ENCODE data around the gene PLLP. TPM values are rescaled to one million over a fixed set of nuclear protein-coding genes. Genes with fewer than 3 reads are reported as not detected.

The PLLP gene
- total RNA-seq, 2 donors from 2014 or later = 28.6 to 52.5 TPM

DNA sequence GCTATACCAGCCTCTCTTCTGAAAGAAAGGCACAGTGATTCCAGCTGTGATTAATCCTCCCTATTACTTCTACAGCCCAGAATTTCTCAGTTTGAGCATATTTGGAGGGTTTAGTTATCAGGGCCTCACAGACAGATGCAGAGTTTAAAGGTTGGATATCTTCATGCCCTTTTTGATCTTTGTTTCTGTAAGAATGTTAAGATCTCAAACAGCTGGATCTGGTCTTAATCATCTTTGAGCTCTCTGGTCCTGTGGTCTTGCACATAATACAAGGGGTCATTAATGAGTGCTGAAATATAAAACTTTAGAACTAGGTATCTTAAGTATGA, 48.5 kb downstream of the PLLP start:
- no peaks in the 10 kb centered on the region for H3K27me3 ChIP-seq (replicated peaks; ENCODE audit: insufficient read depth)
- H3K4me1 ChIP-seq (replicated peaks) = peaks cover 4% of the 10 kb centered on the region
- H3K9me3 ChIP-seq = no peaks in the 10 kb centered on the region
- peaks cover 0 to 6% of the 10 kb centered on the region in 2 donors for H3K36me3 ChIP-seq
- DNase-seq (ENCODE audit: low spot score) = no peak
- no peak overlapping the region for H3K27ac ChIP-seq
- intact Hi-C loops (cut with DNase I) = no loop called here
- TF ChIP-seq POLR2AphosphoS5 (IDR thresholded peaks at IDR 0.05) (no peak), POLR2A (IDR thresholded peaks at IDR 0.05) (no peak)
- TF ChIP-seq, protein P1, sequence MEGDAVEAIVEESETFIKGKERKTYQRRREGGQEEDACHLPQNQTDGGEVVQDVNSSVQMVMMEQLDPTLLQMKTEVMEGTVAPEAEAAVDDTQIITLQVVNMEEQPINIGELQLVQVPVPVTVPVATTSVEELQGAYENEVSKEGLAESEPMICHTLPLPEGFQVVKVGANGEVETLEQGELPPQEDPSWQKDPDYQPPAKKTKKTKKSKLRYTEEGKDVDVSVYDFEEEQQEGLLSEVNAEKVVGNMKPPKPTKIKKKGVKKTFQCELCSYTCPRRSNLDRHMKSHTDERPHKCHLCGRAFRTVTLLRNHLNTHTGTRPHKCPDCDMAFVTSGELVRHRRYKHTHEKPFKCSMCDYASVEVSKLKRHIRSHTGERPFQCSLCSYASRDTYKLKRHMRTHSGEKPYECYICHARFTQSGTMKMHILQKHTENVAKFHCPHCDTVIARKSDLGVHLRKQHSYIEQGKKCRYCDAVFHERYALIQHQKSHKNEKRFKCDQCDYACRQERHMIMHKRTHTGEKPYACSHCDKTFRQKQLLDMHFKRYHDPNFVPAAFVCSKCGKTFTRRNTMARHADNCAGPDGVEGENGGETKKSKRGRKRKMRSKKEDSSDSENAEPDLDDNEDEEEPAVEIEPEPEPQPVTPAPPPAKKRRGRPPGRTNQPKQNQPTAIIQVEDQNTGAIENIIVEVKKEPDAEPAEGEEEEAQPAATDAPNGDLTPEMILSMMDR (IDR thresholded peaks at IDR 0.05) = no peak
- no peak overlapping the region for H3K4me3 ChIP-seq

DNA sequence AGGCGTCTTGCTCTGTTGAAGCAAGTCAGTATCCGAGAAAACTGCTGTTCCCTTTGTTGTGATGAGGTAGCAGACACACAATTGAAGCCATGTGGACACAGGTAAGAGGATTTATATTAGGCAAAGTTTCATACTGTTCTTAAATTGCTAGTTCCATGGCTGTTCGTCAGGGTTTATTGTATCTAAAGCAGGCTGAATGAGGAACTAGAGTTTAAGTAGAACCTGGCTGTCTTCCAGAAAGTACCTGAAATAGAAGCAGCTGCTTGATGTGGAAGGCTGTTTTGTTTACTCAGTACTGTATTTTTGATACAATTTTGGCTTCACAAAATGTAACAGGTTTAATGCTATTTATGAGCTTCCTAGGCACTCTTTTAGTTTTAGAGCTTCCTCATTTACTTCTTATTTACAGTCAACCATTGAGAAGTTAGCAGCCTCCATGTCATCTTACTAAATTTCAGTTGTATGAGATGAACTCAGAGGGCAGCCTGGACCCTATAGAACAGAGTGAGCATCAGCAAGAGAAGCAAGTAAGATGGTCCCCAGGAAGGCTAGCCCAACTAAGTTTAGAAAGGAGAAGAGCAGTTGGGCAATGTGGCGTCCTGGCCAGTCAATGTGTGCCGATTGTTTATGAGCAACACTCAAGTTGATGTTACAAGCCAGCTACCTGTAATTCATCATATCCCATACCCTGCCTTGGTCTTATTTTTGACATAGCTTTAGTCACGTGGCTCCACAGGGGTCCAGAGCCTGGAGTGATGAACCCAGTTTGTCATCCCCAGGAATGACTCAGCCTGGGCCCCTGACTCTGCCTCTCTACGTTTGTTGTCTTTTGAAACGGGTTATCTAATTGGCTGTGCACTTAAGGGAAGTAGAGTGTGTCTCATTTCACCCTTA, 49.1 kb downstream of the PLLP start:
- DNase-seq (ENCODE audit: low spot score) = no peak
- no peak overlapping the region for H3K27ac ChIP-seq
- peaks cover 0 to 6% of the 10 kb centered on the region in 2 donors for H3K36me3 ChIP-seq
- H3K27me3 ChIP-seq (replicated peaks; ENCODE audit: insufficient read depth) = no peaks in the 10 kb centered on the region
- H3K9me3 ChIP-seq = no peaks in the 10 kb centered on the region
- WGBS = 68% methylated on average over 8 of the region's 8 CpGs
- TF ChIP-seq POLR2A (IDR thresholded peaks at IDR 0.05) = no peak
- peak; percentile 42 for TF ChIP-seq POLR2AphosphoS5 (IDR thresholded peaks at IDR 0.05)
- TF ChIP-seq, protein P1 (IDR thresholded peaks at IDR 0.05) = no peak
- H3K4me3 ChIP-seq = no peak overlapping the region
- H3K4me1 ChIP-seq (replicated peaks) = peaks cover 4% of the 10 kb centered on the region
- intact Hi-C loops (cut with DNase I) = no loop called here

- Histone ChIP-seq H3K36me3 (peaks cover 0 to 6% of the 10 kb centered on the region in 2 donors), H3K4me3 (no peak overlapping the region), H3K9me3 (no peaks in the 10 kb centered on the region), H3K27me3 (replicated peaks; ENCODE audit: insufficient read depth) (no peaks in the 10 kb centered on the region), H3K4me1 (replicated peaks) (peaks cover 4% of the 10 kb centered on the region), H3K27ac (no peak overlapping the region)
- intact Hi-C loops (cut with DNase I) = no loop called here
- no peak for TF ChIP-seq POLR2A (IDR thresholded peaks at IDR 0.05)
- TF ChIP-seq, protein P1 (IDR thresholded peaks at IDR 0.05) = no peak
- TF ChIP-seq POLR2AphosphoS5 (IDR thresholded peaks at IDR 0.05) = no peak
- no peak for DNase-seq (ENCODE audit: low spot score)
Observed at GRCh38 chr16:57234707-57235092, 49.8 kb downstream of the PLLP start.

DNA sequence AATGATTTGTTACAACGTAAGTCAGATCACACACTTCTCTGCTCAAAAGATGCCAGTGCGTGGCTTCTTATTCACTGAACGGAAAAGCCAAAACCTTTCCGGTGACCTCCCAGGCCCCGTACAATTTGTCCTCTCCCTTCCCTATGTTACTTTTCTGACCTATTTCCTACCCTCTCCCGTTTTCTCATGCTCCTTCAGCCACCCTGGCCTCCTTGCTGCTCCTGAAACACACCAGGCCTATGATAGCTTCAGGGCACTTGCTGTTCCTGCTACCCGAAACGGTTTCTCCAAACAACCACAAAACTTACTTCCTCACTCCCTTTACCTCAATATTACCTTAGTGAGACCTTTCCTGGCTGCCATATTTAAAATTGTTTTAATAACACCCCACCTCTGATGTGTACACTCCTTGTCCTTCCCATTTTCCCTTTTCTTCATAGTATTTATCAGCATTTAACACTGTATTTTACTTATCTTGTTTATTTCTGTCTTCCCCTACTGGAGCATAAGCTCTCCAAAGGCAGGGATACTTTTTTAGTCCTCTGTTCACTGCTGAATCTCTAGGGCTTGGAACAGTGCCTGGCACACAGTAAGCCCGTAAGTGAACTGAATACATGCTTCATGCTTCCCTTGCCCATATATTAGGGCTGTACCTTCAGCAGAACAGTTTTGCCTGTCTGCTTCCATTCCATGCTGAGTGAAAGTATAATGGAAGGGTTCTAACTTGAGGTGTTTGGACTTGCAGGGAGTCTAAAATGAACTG, 50.3 kb downstream of the PLLP start:
- no peak overlapping the region for H3K4me3 ChIP-seq
- TF ChIP-seq, protein P1 (IDR thresholded peaks at IDR 0.05) = no peak
- no peak for TF ChIP-seq POLR2A (IDR thresholded peaks at IDR 0.05)
- no peak for TF ChIP-seq POLR2AphosphoS5 (IDR thresholded peaks at IDR 0.05)
- no peak for DNase-seq (ENCODE audit: low spot score)
- no peak overlapping the region for H3K27ac ChIP-seq
- WGBS = 91% methylated on average over 9 of the region's 9 CpGs
- peaks cover 0 to 6% of the 10 kb centered on the region in 2 donors for H3K36me3 ChIP-seq
- no peaks in the 10 kb centered on the region for H3K9me3 ChIP-seq
- intact Hi-C loops (cut with DNase I) = no loop called here
- H3K27me3 ChIP-seq (replicated peaks; ENCODE audit: insufficient read depth) = no peaks in the 10 kb centered on the region
- peaks cover 4% of the 10 kb centered on the region for H3K4me1 ChIP-seq (replicated peaks)

Measured in prostate gland (tissue), 2 donors.